ENCODE data around the gene MS4A4E.

DNA sequence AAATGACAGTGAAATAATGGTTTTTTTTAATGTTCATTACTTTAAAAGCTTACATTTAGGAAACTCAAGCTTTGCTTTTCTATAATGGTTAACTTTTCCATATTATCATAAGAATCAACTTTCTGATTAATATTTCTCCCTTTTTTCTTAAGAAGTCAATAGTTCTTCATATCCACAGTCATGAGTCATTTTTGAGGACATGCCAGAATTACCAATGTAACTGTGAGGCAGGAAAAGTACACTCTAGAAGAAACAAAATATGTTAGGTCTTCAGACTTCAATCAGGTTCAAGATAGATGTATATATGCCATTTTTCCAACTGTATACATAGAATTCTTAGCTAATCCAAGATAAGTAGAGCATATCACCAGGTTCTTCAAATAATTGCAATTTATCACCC is 70.9 kb downstream of the MS4A4E start:
- no peak for TF ChIP-seq CTCF (IDR thresholded peaks at IDR 0.05)
- no peak for TF ChIP-seq POLR2A (IDR thresholded peaks at IDR 0.05)
- no peak for TF ChIP-seq EP300 (IDR thresholded peaks at IDR 0.05)
- TF ChIP-seq POLR2AphosphoS5 (IDR thresholded peaks at IDR 0.05) = no peak

All from upper lobe of left lung (tissue), 4 donors.